Ectodermal cell (in vitro differentiated cells): ENCODE results near the gene LRRIQ1.

Experiments used
- H3K27ac ChIP-seq: 2 replicates; pipeline ENCODE4 v1.7.0; 2013; ENCODE audit warnings: mild to moderate bottlenecking, low read depth, low read length; ENCODE audit not compliant: insufficient read depth, poor library complexity, severe bottlenecking
- H3K27me3 ChIP-seq: 2 replicates; pipeline ENCODE4 v1.7.0; 2013; ENCODE audit warnings: mild to moderate bottlenecking, low read length; ENCODE audit not compliant: insufficient read depth, control insufficient read depth, poor library complexity, severe bottlenecking
- H3K36me3 ChIP-seq: one replicate; pipeline ENCODE4 v1.7.0; 2013; ENCODE audit warnings: low read length; ENCODE audit not compliant: control insufficient read depth, insufficient read depth
- H3K4me1 ChIP-seq: one replicate; pipeline ENCODE4 v1.7.0; 2013; ENCODE audit warnings: low read length; ENCODE audit not compliant: control insufficient read depth, insufficient read depth
- H3K4me3 ChIP-seq: 2 replicates; pipeline ENCODE4 v1.7.0; 2013; ENCODE audit warnings: low read depth, low read length, control low read depth; ENCODE audit not compliant: insufficient read depth
- H3K9me3 ChIP-seq: 2 replicates; pipeline ENCODE4 v1.7.0; 2013; ENCODE audit warnings: mild to moderate bottlenecking, low read length, moderate library complexity; ENCODE audit not compliant: control insufficient read depth
- WGBS, 2 experiments: methylation state at CpG; one replicate each; pipeline ENCODE4 v1.1.7; 2013; ENCODE audit warnings: missing lambda C conversion rate in 2 of 2; 5-methylcytosine and 5-hydroxymethylcytosine counted together

LRRIQ1 gene

GRCh38 chr12:85043829-85044228 is 7.7 kb downstream of the LRRIQ1 start:
- no peak overlapping the region for H3K27ac ChIP-seq
- no peaks in the 10 kb centered on the region for H3K36me3 ChIP-seq
- H3K9me3 ChIP-seq: no peaks in the 10 kb centered on the region
- no peaks in the 10 kb centered on the region for H3K27me3 ChIP-seq
- H3K4me3 ChIP-seq: no peak overlapping the region
- H3K4me1 ChIP-seq: no peaks in the 10 kb centered on the region

GRCh38 chr12:85057370-85057963 is 21.3 kb downstream of the LRRIQ1 start:
- Histone ChIP-seq H3K27ac (no peak overlapping the region), H3K36me3 (no peaks in the 10 kb centered on the region), H3K4me1 (no peaks in the 10 kb centered on the region), H3K4me3 (no peak overlapping the region), H3K9me3 (no peaks in the 10 kb centered on the region), H3K27me3 (no peaks in the 10 kb centered on the region)
- WGBS, 2 experiments: 14% methylated on average over 1 of the region's 2 CpGs; no CpG with 5 or more reads in 1 of the 2 experiments

GRCh38 chr12:85058339-85058738 is 22.2 kb downstream of the LRRIQ1 start:
- H3K4me1 ChIP-seq: no peaks in the 10 kb centered on the region
- H3K9me3 ChIP-seq: no peaks in the 10 kb centered on the region
- 76 to 100% methylated on average over 1 to 3 of the region's 3 CpGs for WGBS, 2 experiments
- no peak overlapping the region for H3K4me3 ChIP-seq
- H3K27me3 ChIP-seq: no peaks in the 10 kb centered on the region
- H3K27ac ChIP-seq: no peak overlapping the region
- H3K36me3 ChIP-seq: no peaks in the 10 kb centered on the region

- no peaks in the 10 kb centered on the region for H3K9me3 ChIP-seq
- WGBS, 2 experiments: 82 to 83% methylated on average over 5 of the region's 6 CpGs
- H3K27me3 ChIP-seq: no peaks in the 10 kb centered on the region
- H3K27ac ChIP-seq: no peak overlapping the region
- H3K4me1 ChIP-seq: no peaks in the 10 kb centered on the region
- no peak overlapping the region for H3K4me3 ChIP-seq
- H3K36me3 ChIP-seq: no peaks in the 10 kb centered on the region
Measured at GRCh38 chr12:85059594-85059993, 23.4 kb downstream of the LRRIQ1 start.

- no peaks in the 10 kb centered on the region for H3K36me3 ChIP-seq
- no peaks in the 10 kb centered on the region for H3K9me3 ChIP-seq
- H3K4me1 ChIP-seq: no peaks in the 10 kb centered on the region
- no peak overlapping the region for H3K4me3 ChIP-seq
- no peak overlapping the region for H3K27ac ChIP-seq
- WGBS, 2 experiments: 90% methylated on average over 2 of the region's 2 CpGs; no CpG with 5 or more reads in 1 of the 2 experiments
- no peaks in the 10 kb centered on the region for H3K27me3 ChIP-seq
Measured at GRCh38 chr12:85060916-85061315, 24.8 kb downstream of the LRRIQ1 start.

GRCh38 chr12:85065837-85066482 is 29.8 kb downstream of the LRRIQ1 start:
- H3K9me3 ChIP-seq: no peaks in the 10 kb centered on the region
- no peaks in the 10 kb centered on the region for H3K36me3 ChIP-seq
- no peaks in the 10 kb centered on the region for H3K27me3 ChIP-seq
- H3K4me3 ChIP-seq: no peak overlapping the region
- no peak overlapping the region for H3K27ac ChIP-seq
- H3K4me1 ChIP-seq: no peaks in the 10 kb centered on the region
- WGBS, 2 experiments: 99 to 100% methylated on average over 1 to 3 of the region's 3 CpGs

- 90 to 95% methylated on average over 1 of the region's 1 CpG for WGBS, 2 experiments
- Histone ChIP-seq H3K36me3 (no peaks in the 10 kb centered on the region), H3K4me1 (no peaks in the 10 kb centered on the region), H3K27me3 (no peaks in the 10 kb centered on the region), H3K4me3 (no peak overlapping the region), H3K27ac (no peak overlapping the region), H3K9me3 (no peaks in the 10 kb centered on the region)
Measured at GRCh38 chr12:85072826-85073225, 36.7 kb downstream of the LRRIQ1 start.

GRCh38 chr12:85076688-85077430 is 40.7 kb downstream of the LRRIQ1 start:
- H3K27ac ChIP-seq: no peak overlapping the region
- H3K36me3 ChIP-seq: no peaks in the 10 kb centered on the region
- H3K9me3 ChIP-seq: no peaks in the 10 kb centered on the region
- no peaks in the 10 kb centered on the region for H3K4me1 ChIP-seq
- 6 to 27% methylated on average over 1 of the region's 1 CpG for WGBS, 2 experiments
- H3K27me3 ChIP-seq: no peaks in the 10 kb centered on the region
- no peak overlapping the region for H3K4me3 ChIP-seq

- 89 to 93% methylated on average over 5 of the region's 5 CpGs for WGBS, 2 experiments
- Histone ChIP-seq H3K27me3 (no peaks in the 10 kb centered on the region), H3K9me3 (no peaks in the 10 kb centered on the region)
Measured at GRCh38 chr12:85085066-85085465, 48.9 kb downstream of the LRRIQ1 start.

GRCh38 chr12:85089792-85090191 is 53.6 kb downstream of the LRRIQ1 start:
- Histone ChIP-seq H3K27ac (no peak overlapping the region), H3K9me3 (no peaks in the 10 kb centered on the region), H3K36me3 (no peaks in the 10 kb centered on the region), H3K27me3 (no peaks in the 10 kb centered on the region), H3K4me1 (no peaks in the 10 kb centered on the region), H3K4me3 (no peak overlapping the region)
- 76 to 78% methylated on average over 5 of the region's 5 CpGs for WGBS, 2 experiments

More at GRCh38 chr12:85085066-85085465, 48.9 kb downstream of the LRRIQ1 start:
- Histone ChIP-seq H3K4me1 (no peaks in the 10 kb centered on the region), H3K36me3 (no peaks in the 10 kb centered on the region), H3K4me3 (no peak overlapping the region), H3K27ac (no peak overlapping the region)
